ENCODE data around the gene CKAP4.

GRCh38 chr12:106292339-106292738 lies 44.5 kb upstream of the CKAP4 start:
- TF ChIP-seq EP300 (IDR thresholded peaks at IDR 0.05; ENCODE audit: low read depth in 2 of 2, low read length in 2 of 2) (no peak), EP300 (CRISPR knock-in tag; IDR thresholded peaks at IDR 0.05; ENCODE audit: borderline replicate concordance) (no peak), SMC3 (IDR thresholded peaks at IDR 0.05; ENCODE audit: low read length) (no peak), CREM (IDR thresholded peaks at IDR 0.05) (no peak), CREM (CRISPR knock-in tag; IDR thresholded peaks at IDR 0.05) (no peak), NBN (conservative IDR thresholded peaks at IDR 0.05) (no peak), MYPOP (CRISPR knock-in tag; IDR thresholded peaks at IDR 0.05) (no peak), THRA (CRISPR knock-in tag; IDR thresholded peaks at IDR 0.05; ENCODE audit: borderline replicate concordance) (no peak), POLR2A (IDR thresholded peaks at IDR 0.05; ENCODE audit: insufficient read depth in 1 of 2, low read depth in 2 of 2, low read length in 2 of 2) (no peak), CTCF (CRISPR knock-in tag; IDR thresholded peaks at IDR 0.05) (no peak), FOSL1 (CRISPR knock-in tag; IDR thresholded peaks at IDR 0.05; ENCODE audit: borderline replicate concordance) (no peak), ZNF646 (CRISPR knock-in tag; IDR thresholded peaks at IDR 0.05) (no peak)

All from HepG2 (cell line).